Muscle of leg (tissue), 11 donors: ENCODE results near the gene NCOA3. TPM values are rescaled to one million over a fixed set of nuclear protein-coding genes. Genes with fewer than 3 reads are reported as not detected.

Experiments
- DNase-seq: peaks from one replicate; pipeline ENCODE4 v3.0.0; 2013
- H3K27ac ChIP-seq: one replicate; pipeline ENCODE4 v1.5.1; 2013; ENCODE audit warnings: mild to moderate bottlenecking, low read length, control low read depth
- H3K27me3 ChIP-seq: one replicate; pipeline ENCODE4 v1.6.1; 2013; ENCODE audit warnings: low read length; ENCODE audit not compliant: control insufficient read depth, insufficient read depth
- H3K36me3 ChIP-seq: one replicate; pipeline ENCODE4 v1.6.1; 2013; ENCODE audit warnings: low read length; ENCODE audit not compliant: control insufficient read depth, insufficient read depth
- H3K4me1 ChIP-seq: one replicate; pipeline ENCODE4 v1.6.1; 2013; ENCODE audit warnings: low read length; ENCODE audit not compliant: control insufficient read depth, insufficient read depth
- H3K4me3 ChIP-seq: one replicate; pipeline ENCODE4 v1.5.1; 2013; ENCODE audit warnings: low read length, control low read depth
- H3K9me3 ChIP-seq: replicated peaks from 2 replicates; pipeline ENCODE4 v1.6.1; 2013; ENCODE audit warnings: low read depth, low read length; ENCODE audit not compliant: control insufficient read depth
- WGBS: methylation state at CpG from one replicate; pipeline ENCODE4 v1.1.5; 2013; ENCODE audit warnings: missing lambda C conversion rate; ENCODE audit not compliant: insufficient coverage; 5-methylcytosine and 5-hydroxymethylcytosine counted together
- polyA plus RNA-seq, 8 donors: library from polyadenylated mRNA; unstranded; fragments of 120-200 nt; gene quantifications; one replicate each; pipeline versions ENCODE4 v1.2.1 to v1.2.3, GENCODE V29; 2013; ENCODE audit warnings: inconsistent platforms in 1 of 8, low replicate concordance in 1 of 8; ENCODE audit not compliant: insufficient read length in 8 of 8, insufficient read depth in 1 of 8
- total RNA-seq: library from RNA; stranded (reverse); fragments of 120-200 nt; gene quantifications from one replicate; pipeline ENCODE4 v1.2.4, GENCODE V29; 2013

NCOA3 gene
- total and polyA plus RNA-seq, 9 donors, result 11.0 to 19.1 (median 14.2) TPM

DNA sequence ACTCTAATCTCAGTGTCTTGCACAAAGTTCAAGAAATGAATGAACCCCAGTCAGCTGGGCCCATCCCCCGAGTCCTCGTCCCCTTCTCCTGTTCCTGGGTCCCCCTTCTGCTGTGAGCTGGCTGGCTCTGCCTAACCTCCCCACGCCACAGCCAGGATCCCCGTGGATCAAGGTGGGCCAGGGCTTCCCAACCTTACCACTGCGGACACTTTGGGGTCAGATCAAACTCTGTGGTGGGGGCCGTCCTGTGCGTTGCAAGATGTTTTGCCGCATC lies 167.4 kb downstream of the NCOA3 start:
- Histone ChIP-seq H3K36me3 (peaks cover 12% of the 10 kb centered on the region), H3K27me3 (peaks cover 3% of the 10 kb centered on the region)
- WGBS, result 91% methylated on average over 8 of the region's 8 CpGs

GRCh38 chr20:47669489-47669888 lies 167.8 kb downstream of the NCOA3 start:
- Histone ChIP-seq H3K27me3 (peaks cover 3% of the 10 kb centered on the region), H3K36me3 (peaks cover 16% of the 10 kb centered on the region), H3K4me3 (no peak overlapping the region), H3K9me3 (no peaks in the 10 kb centered on the region), H3K4me1 (no peaks in the 10 kb centered on the region), H3K27ac (no peak overlapping the region)
- no peak for DNase-seq
- WGBS, result 67% methylated on average over 2 of the region's 4 CpGs

More for the DNA sequence above, 167.4 kb downstream of the NCOA3 start:
- no peak for DNase-seq
- Histone ChIP-seq H3K9me3 (no peaks in the 10 kb centered on the region), H3K27ac (no peak overlapping the region), H3K4me3 (no peak overlapping the region), H3K4me1 (peaks cover 1% of the 10 kb centered on the region)

- Histone ChIP-seq H3K27ac (no peak overlapping the region), H3K27me3 (peaks cover 3% of the 10 kb centered on the region), H3K4me3 (no peak overlapping the region), H3K4me1 (no peaks in the 10 kb centered on the region), H3K9me3 (no peaks in the 10 kb centered on the region), H3K36me3 (peaks cover 16% of the 10 kb centered on the region)
- no peak for DNase-seq
- 89% methylated on average over 8 of the region's 22 CpGs for WGBS
These were observed 168.5 kb downstream of the NCOA3 start for GRCh38 chr20:47669927-47670890.

DNA sequence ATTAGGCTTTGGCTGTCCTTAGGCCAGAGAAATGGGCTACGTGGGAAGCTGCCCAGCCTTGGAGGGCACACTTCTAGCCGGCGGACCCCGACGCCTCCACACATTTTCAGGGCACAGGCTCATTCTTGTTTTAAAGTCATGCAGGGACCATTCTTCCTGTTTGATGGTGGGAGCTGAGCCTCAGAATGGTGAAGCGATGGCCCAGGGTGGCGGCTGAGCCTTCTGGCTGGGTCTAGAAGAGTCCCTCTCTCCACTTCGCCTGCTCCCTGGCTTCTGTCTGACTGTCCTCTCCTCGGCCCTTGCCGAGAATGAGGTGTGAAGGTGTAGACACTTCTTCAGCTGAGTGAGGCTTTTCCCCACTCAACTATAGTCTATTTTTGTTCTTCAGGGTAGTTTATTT lies 169.2 kb downstream of the NCOA3 start:
- Histone ChIP-seq H3K27ac (no peak overlapping the region), H3K4me1 (no peaks in the 10 kb centered on the region), H3K4me3 (no peak overlapping the region), H3K9me3 (no peaks in the 10 kb centered on the region), H3K36me3 (peaks cover 16% of the 10 kb centered on the region), H3K27me3 (peaks cover 3% of the 10 kb centered on the region)
- DNase-seq, result no peak
- WGBS, result 93% methylated on average over 4 of the region's 10 CpGs

GRCh38 chr20:47672166-47672565 lies 170.5 kb downstream of the NCOA3 start:
- 87% methylated on average over 15 of the region's 15 CpGs for WGBS
- Histone ChIP-seq H3K36me3 (peaks cover 16% of the 10 kb centered on the region), H3K27me3 (peaks cover 3% of the 10 kb centered on the region), H3K9me3 (no peaks in the 10 kb centered on the region), H3K27ac (no peak overlapping the region), H3K4me1 (no peaks in the 10 kb centered on the region), H3K4me3 (no peak overlapping the region)
- no peak for DNase-seq

DNA sequence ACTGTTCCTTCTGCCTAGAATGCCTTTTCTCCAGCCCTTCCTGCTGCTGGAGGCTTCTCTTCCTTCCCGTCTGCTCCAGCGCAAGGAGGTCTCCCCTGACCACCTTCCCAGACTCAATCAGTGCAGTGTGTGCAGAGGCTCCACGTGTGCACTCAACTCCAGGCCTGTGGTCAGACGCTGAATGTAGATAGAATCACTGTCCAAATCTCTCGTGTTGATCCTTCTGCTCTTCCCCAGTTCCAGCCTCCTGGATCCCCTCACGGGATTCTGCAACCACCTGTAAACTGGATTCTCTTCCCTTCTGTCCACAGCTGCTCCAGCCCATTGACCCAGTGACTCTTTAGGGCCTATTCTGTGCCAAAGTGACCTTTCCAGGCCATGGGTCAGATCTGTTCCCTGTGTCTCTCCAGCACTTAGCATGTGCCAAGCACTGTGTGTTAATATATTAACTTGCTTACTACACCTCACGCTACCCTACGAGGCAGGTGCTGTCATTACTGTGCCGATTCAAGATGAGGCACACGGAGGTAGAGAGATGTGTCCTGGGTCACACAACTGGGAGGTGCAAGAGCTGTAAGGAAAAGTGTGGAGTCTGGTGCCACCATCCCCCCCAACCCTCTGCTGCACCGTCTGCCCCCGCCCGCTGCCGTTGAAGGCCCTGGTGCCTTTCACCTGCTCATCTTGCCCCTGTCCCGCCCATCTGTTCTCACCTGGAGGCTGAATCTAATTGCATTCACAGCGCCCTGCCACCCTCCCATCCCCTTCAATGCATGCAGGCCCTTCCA lies 171.4 kb downstream of the NCOA3 start:
- no peak for DNase-seq
- no peak overlapping the region for H3K4me3 ChIP-seq
- no peak overlapping the region for H3K27ac ChIP-seq
- H3K9me3 ChIP-seq, result no peaks in the 10 kb centered on the region
- H3K27me3 ChIP-seq, result peaks cover 3% of the 10 kb centered on the region
- 77% methylated on average over 11 of the region's 16 CpGs for WGBS
- H3K4me1 ChIP-seq, result no peaks in the 10 kb centered on the region
- H3K36me3 ChIP-seq, result peaks cover 12% of the 10 kb centered on the region

DNA sequence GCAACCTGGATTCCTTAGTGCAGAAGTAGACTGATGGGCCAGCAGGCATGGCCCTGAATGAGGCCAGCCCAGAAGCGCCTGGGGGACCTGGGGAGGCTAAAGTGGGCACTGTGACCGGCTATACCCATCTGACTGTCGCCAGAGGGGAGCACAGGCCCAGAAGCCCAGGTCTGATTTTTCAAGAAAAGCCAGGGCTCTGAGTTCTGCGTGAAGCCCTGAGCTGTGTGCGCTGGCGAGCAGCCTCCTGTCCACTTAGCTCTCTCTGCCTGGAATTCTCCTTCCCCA lies 171.9 kb downstream of the NCOA3 start:
- Histone ChIP-seq H3K27ac (no peak overlapping the region), H3K27me3 (peaks cover 3% of the 10 kb centered on the region), H3K36me3 (peaks cover 6% of the 10 kb centered on the region), H3K4me3 (no peak overlapping the region), H3K9me3 (no peaks in the 10 kb centered on the region), H3K4me1 (no peaks in the 10 kb centered on the region)
- WGBS, result 89% methylated on average over 6 of the region's 6 CpGs
- no peak for DNase-seq

DNA sequence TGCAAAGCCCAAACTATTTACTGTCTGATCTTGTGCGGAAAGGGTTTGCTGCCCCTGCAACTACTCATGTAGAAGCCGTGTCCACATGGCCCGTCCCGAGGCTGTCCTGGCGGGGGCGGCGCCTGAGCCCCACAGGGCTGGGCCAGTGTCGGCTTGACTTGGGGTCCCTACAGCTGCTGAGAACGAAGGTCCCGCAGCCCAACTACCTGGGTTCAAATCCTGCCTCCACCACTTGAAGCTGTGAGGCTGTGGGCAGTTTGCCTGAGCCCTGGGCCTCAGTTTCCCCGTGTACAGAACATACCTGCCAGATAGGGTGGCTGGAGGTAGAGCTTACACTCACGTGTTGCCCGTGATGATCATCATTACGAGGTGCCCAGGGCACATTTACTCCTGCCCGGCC lies 172.5 kb downstream of the NCOA3 start:
- H3K36me3 ChIP-seq, result peaks cover 3% of the 10 kb centered on the region
- 93% methylated on average over 14 of the region's 15 CpGs for WGBS
- no peak overlapping the region for H3K27ac ChIP-seq
- H3K4me3 ChIP-seq, result no peak overlapping the region
- H3K27me3 ChIP-seq, result peaks cover 3% of the 10 kb centered on the region
- no peaks in the 10 kb centered on the region for H3K9me3 ChIP-seq
- no peak for DNase-seq
- no peaks in the 10 kb centered on the region for H3K4me1 ChIP-seq

- Histone ChIP-seq H3K36me3 (peaks cover 3% of the 10 kb centered on the region), H3K27me3 (no peaks in the 10 kb centered on the region), H3K9me3 (no peaks in the 10 kb centered on the region), H3K27ac (no peak overlapping the region), H3K4me3 (no peak overlapping the region), H3K4me1 (no peaks in the 10 kb centered on the region)
- DNase-seq, result no peak
- whole genome bisulfite sequencing, result 94% methylated on average over 9 of the region's 14 CpGs
These were observed 173.0 kb downstream of the NCOA3 start for GRCh38 chr20:47674686-47675085.
